Smooth muscle cell (in vitro differentiated cells): ENCODE data around the gene ZNF839. TPM values are rescaled to one million over a fixed set of nuclear protein-coding genes. Genes with fewer than 3 reads are reported as not detected.

Experiments used
- DNase-seq: peaks from one replicate; lab custom pipeline; 2025; ENCODE audit not compliant: unreplicated experiment; lab: John Stamatoyannopoulos, UW
- H2AFZ ChIP-seq: fragments of 200-600 bp; sonication (generic); 2 replicates; pipeline ENCODE4 v1.6.0; 2016; ENCODE audit warnings: antibody characterized with exemption, low read depth, mild to moderate bottlenecking
- H3F3A ChIP-seq: fragments of 200-600 bp; sonication (generic); 2 replicates; pipeline ENCODE4 v1.6.0; 2017; ENCODE audit warnings: antibody characterized with exemption, low read depth
- H3K27ac ChIP-seq: fragments of 200-600 bp; sonication (generic); 2 replicates; pipeline ENCODE4 v1.5.1; 2016; ENCODE audit warnings: low read depth, mild to moderate bottlenecking
- H3K27me3 ChIP-seq: fragments of 200-600 bp; sonication (generic); 2 replicates; pipeline ENCODE4 v1.6.1; 2016; ENCODE audit warnings: low read depth, mild to moderate bottlenecking
- H3K36me3 ChIP-seq: fragments of 200-600 bp; sonication (generic); 2 replicates; pipeline ENCODE4 v1.5.1; 2016; ENCODE audit warnings: low read depth
- H3K4me1 ChIP-seq: fragments of 200-600 bp; sonication (generic); 2 replicates; pipeline ENCODE4 v1.5.1; 2016; ENCODE audit warnings: low read depth
- H3K4me2 ChIP-seq: fragments of 200-600 bp; sonication (generic); 2 replicates; pipeline ENCODE4 v1.6.0; 2016; ENCODE audit warnings: mild to moderate bottlenecking
- H3K4me3 ChIP-seq: fragments of 200-600 bp; sonication (generic); 2 replicates; pipeline ENCODE4 v1.5.1; 2016; ENCODE audit warnings: mild to moderate bottlenecking
- H3K79me2 ChIP-seq: fragments of 200-600 bp; sonication (generic); 2 replicates; pipeline ENCODE4 v1.6.0; 2016; ENCODE audit warnings: low read depth, mild to moderate bottlenecking
- H3K9ac ChIP-seq: fragments of 200-600 bp; sonication (generic); 2 replicates; pipeline ENCODE4 v1.6.0; 2016; ENCODE audit warnings: low read depth
- H3K9me3 ChIP-seq: fragments of 200-600 bp; sonication (generic); replicated peaks from 2 replicates; pipeline ENCODE4 v1.5.1; 2016; ENCODE audit warnings: low read depth
- H4K20me1 ChIP-seq: fragments of 200-600 bp; sonication (generic); 2 replicates; pipeline ENCODE4 v1.6.0; 2016; ENCODE audit warnings: low read depth
- WGBS: methylation state at CpG from one replicate; pipeline ENCODE4 v1.1.7; 2016; ENCODE audit warnings: low lambda C conversion rate; 5-methylcytosine and 5-hydroxymethylcytosine counted together
- polyA plus RNA-seq: library from polyadenylated mRNA; unstranded; fragments of >200 nt; fragmentation: Nextera tagmentation; extraction: Ambion mirVana; gene quantifications from 2 replicates; pipeline ENCODE4 v1.2.1, GENCODE V29; 2016
- total RNA-seq: library from RNA; depleted of rRNA; stranded (reverse); fragments of >200 nt; gene quantifications from 2 replicates; pipeline ENCODE4 v1.2.3, GENCODE V29; 2014
- TF ChIP-seq, protein P1 (sequence below): fragments of 200-600 bp; sonication (generic); IDR thresholded peaks from 2 replicates; pipeline ENCODE4 v1.5.1; 2017; ENCODE audit warnings: borderline replicate concordance, mild to moderate bottlenecking, antibody characterized with exemption; ENCODE audit not compliant: insufficient read depth, poor library complexity, severe bottlenecking

The ZNF839 gene
- total and polyA plus RNA-seq, 2 experiments from 2014 or later = 4.0 to 13.1 TPM

- Histone ChIP-seq H3K4me2 (no peak overlapping the region), H3K4me1 (no peaks in the 10 kb centered on the region), H3K9ac (no peak overlapping the region), H3K4me3 (no peak overlapping the region), H3K27ac (no peak overlapping the region), H4K20me1 (peaks cover 29% of the 10 kb centered on the region), H2AFZ (no peak overlapping the region), H3K9me3 (no peaks in the 10 kb centered on the region), H3K36me3 (peaks cover 5% of the 10 kb centered on the region), H3K27me3 (no peaks in the 10 kb centered on the region), H3F3A (no peaks in the 10 kb centered on the region), H3K79me2 (peaks cover 6% of the 10 kb centered on the region)
- no peak for DNase-seq
- TF ChIP-seq, protein P1, sequence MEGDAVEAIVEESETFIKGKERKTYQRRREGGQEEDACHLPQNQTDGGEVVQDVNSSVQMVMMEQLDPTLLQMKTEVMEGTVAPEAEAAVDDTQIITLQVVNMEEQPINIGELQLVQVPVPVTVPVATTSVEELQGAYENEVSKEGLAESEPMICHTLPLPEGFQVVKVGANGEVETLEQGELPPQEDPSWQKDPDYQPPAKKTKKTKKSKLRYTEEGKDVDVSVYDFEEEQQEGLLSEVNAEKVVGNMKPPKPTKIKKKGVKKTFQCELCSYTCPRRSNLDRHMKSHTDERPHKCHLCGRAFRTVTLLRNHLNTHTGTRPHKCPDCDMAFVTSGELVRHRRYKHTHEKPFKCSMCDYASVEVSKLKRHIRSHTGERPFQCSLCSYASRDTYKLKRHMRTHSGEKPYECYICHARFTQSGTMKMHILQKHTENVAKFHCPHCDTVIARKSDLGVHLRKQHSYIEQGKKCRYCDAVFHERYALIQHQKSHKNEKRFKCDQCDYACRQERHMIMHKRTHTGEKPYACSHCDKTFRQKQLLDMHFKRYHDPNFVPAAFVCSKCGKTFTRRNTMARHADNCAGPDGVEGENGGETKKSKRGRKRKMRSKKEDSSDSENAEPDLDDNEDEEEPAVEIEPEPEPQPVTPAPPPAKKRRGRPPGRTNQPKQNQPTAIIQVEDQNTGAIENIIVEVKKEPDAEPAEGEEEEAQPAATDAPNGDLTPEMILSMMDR = no peak
Measured at GRCh38 chr14:102377696-102378095, 58.1 kb downstream of the ZNF839 start.

- no peaks in the 10 kb centered on the region for H3K27me3 ChIP-seq
- TF ChIP-seq, protein P1 = no peak
- H3F3A ChIP-seq = no peaks in the 10 kb centered on the region
- no peak overlapping the region for H3K4me3 ChIP-seq
- no peak for DNase-seq
- peaks cover 19% of the 10 kb centered on the region for H4K20me1 ChIP-seq
- H3K27ac ChIP-seq = no peak overlapping the region
- no peaks in the 10 kb centered on the region for H3K9me3 ChIP-seq
- H2AFZ ChIP-seq = no peak overlapping the region
- H3K36me3 ChIP-seq = peaks cover 5% of the 10 kb centered on the region
- no peak overlapping the region for H3K4me2 ChIP-seq
- 96% methylated on average over 9 of the region's 9 CpGs for WGBS
- H3K4me1 ChIP-seq = no peaks in the 10 kb centered on the region
- no peak overlapping the region for H3K9ac ChIP-seq
- H3K79me2 ChIP-seq = no peaks in the 10 kb centered on the region
Measured at GRCh38 chr14:102378830-102379229, 59.3 kb downstream of the ZNF839 start.

DNA sequence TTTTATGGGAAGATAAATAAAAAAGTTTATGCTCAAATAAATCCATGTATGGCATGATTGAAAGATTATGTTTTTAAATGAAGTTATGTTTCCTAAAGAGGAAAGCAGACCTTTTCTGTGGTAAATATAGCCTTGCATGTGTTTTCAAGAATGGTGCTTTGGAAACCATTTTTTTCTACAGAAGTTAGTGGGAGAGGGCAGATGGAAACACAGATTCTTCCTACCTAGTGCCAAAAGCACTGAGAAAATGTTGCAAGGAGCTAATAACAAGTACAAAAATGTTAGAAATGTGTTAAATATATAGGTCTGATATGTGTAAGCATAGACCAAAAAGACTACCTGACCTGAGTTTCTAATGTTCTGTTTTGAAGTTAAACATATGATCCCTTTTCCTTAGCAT lies 67.5 kb downstream of the ZNF839 start:
- Histone ChIP-seq H3K4me2 (no peak overlapping the region), H2AFZ (no peak overlapping the region), H3K9me3 (no peaks in the 10 kb centered on the region), H4K20me1 (peaks cover 2% of the 10 kb centered on the region), H3K27me3 (no peaks in the 10 kb centered on the region), H3K36me3 (no peaks in the 10 kb centered on the region), H3K9ac (no peak overlapping the region), H3K4me3 (no peak overlapping the region), H3K27ac (no peak overlapping the region), H3K4me1 (peaks cover 7% of the 10 kb centered on the region), H3K79me2 (no peaks in the 10 kb centered on the region), H3F3A (peaks cover 8% of the 10 kb centered on the region)
- TF ChIP-seq, protein P1 = no peak
- DNase-seq = no peak

DNA sequence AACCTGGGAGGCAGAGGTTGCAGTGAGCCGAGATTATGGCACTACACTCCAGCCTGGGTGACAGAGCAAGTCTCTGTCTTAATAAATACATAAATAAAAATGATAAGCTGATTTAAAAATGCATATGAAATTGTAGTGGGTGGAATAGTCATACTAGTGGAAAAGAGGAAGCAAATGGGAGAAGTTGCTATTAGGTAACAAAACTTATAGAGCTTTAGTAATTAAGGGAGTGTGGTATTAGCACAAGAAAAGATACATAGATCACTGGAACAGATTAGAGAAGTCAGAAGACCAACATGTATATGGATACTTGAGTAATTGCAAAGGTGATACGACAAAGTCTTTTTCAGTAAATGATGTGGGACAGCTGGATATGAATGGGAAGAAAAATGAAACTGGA lies 69.7 kb downstream of the ZNF839 start:
- Histone ChIP-seq H3K79me2 (no peaks in the 10 kb centered on the region), H2AFZ (no peak overlapping the region), H3K4me3 (no peak overlapping the region), H4K20me1 (peaks cover 2% of the 10 kb centered on the region), H3K27ac (no peak overlapping the region), H3K36me3 (no peaks in the 10 kb centered on the region), H3K9ac (no peak overlapping the region), H3K4me2 (no peak overlapping the region), H3K27me3 (no peaks in the 10 kb centered on the region), H3K4me1 (peaks cover 7% of the 10 kb centered on the region), H3K9me3 (no peaks in the 10 kb centered on the region), H3F3A (peaks cover 8% of the 10 kb centered on the region)
- TF ChIP-seq, protein P1 = no peak
- WGBS = 93% methylated on average over 2 of the region's 2 CpGs
- no peak for DNase-seq
